IMR-90 (cell line): ENCODE data around the gene NRP1.

Experiments
- CTCF ChIP-seq: conservative IDR thresholded peaks from 2 replicates; pipeline ENCODE4 v1.5.1; 2012; ENCODE audit warnings: mild to moderate bottlenecking, low read depth, low read length, improper control_type of control experiment
- RAD21 ChIP-seq: IDR thresholded peaks from 2 replicates; pipeline ENCODE4 v1.6.1; 2012; ENCODE audit warnings: low read length, improper control_type of control experiment
- RCOR1 ChIP-seq: IDR thresholded peaks from 2 replicates; pipeline ENCODE4 v1.6.1; 2012; ENCODE audit warnings: mild to moderate bottlenecking, low read length, improper control_type of control experiment; ENCODE audit not compliant: insufficient replicate concordance
- SMC3 ChIP-seq: fragments of 150-350 bp; IDR thresholded peaks from 2 replicates; pipeline ENCODE4 v1.6.1; 2016; ENCODE audit warnings: low read depth, mild to moderate bottlenecking, antibody characterized with exemption, low read length, moderate library complexity

GRCh38 chr10:33152750-33153149, 181.7 kb downstream of the NRP1 start:
- no peak for TF ChIP-seq CTCF
- TF ChIP-seq SMC3 = no peak
- TF ChIP-seq RCOR1 = no peak
- TF ChIP-seq RAD21 = no peak
